Stomach (tissue), 9 donors: Measurements from ENCODE around the gene PTGFR. TPM values are rescaled to one million over a fixed set of nuclear protein-coding genes. Genes with fewer than 3 reads are reported as not detected.

Experiments used
- DNase-seq, 2 donors: peaks; one replicate each; pipeline versions ENCODE4 v3.0.0 to v3.0.0-alpha.2; 2013 to 2019
- H3K27ac ChIP-seq, 5 donors: fragments of 200-600 bp in 4 of 5; sonication (generic) in 4 of 5; one replicate each; pipeline ENCODE4 v1.5.1; 2013 to 2019; ENCODE audit warnings: mild to moderate bottlenecking in 1 of 5, moderate library complexity in 1 of 5
- H3K27me3 ChIP-seq, 3 donors: fragments of 200-600 bp; sonication (generic); one replicate each; pipeline ENCODE4 v1.5.1; 2017 to 2019; ENCODE audit warnings: mixed run types in 1 of 3
- H3K36me3 ChIP-seq, 4 donors: fragments of 200-600 bp; sonication (generic); 1 replicate in 3 of 4; 2 replicates in 1 of 4; pipeline ENCODE4 v1.5.1; 2016 to 2019
- H3K4me1 ChIP-seq, 4 donors: fragments of 200-600 bp; sonication (generic); one replicate each; pipeline ENCODE4 v1.5.1; 2016 to 2019
- H3K4me3 ChIP-seq, 4 donors: fragments of 200-600 bp; sonication (generic) in 3 of 4; one replicate each; pipeline ENCODE4 v1.5.1; 2016 to 2019; ENCODE audit warnings: mild to moderate bottlenecking in 1 of 4
- H3K9me3 ChIP-seq, 4 donors: fragments of 200-600 bp; sonication (generic); one replicate each; pipeline ENCODE4 v1.5.1; 2016 to 2019
- EP300 ChIP-seq: sonication (generic); formaldehyde crosslinking; IDR thresholded peaks from one replicate; pipeline ENCODE4 v1.6.1; 2017; ENCODE audit warnings: antibody characterized with exemption
- POLR2A ChIP-seq, 4 donors: fragments of 450-650 bp; IDR thresholded peaks; one replicate each; pipeline ENCODE4 v1.6.1; 2016; ENCODE audit warnings: antibody characterized with exemption in 4 of 4, control low read depth in 2 of 4, mild to moderate bottlenecking in 1 of 4, moderate library complexity in 1 of 4
- POLR2AphosphoS5 ChIP-seq, 3 donors: sonication (generic); formaldehyde crosslinking; IDR thresholded peaks; one replicate each; pipeline ENCODE4 v1.6.1; 2016; ENCODE audit warnings: antibody characterized with exemption in 3 of 3
- WGBS, 5 donors: extraction: QIAGEN DNeasy Blood & Tissue Kit in 3 of 5; methylation state at CpG; one replicate each; pipeline versions ENCODE4 v1.1.5 to v1.1.7; 2013 to 2018; 5-methylcytosine and 5-hydroxymethylcytosine counted together
- intact Hi-C: fragments of 100-400 bp; cut with DNase I; formaldehyde crosslinking; loops from one replicate; pipeline ENCODE4 v1.15.1; 2023; ENCODE audit warnings: low total_unique reads
- polyA plus RNA-seq, 3 donors: library from polyadenylated mRNA; stranded (reverse); fragments of 200-250 nt; gene quantifications; one replicate each; pipeline ENCODE4 v1.2.3, GENCODE V29; 2013
- total RNA-seq, 5 donors: library from RNA; depleted of rRNA; stranded (reverse); fragments of >200 nt; gene quantifications; one replicate each; pipeline versions ENCODE4 v1.1.0 to v1.2.3, GENCODE V29; 2014 to 2016
- TF ChIP-seq, protein P1 (sequence below), 7 experiments: fragments of 450-650 bp in 4 of 7; fragments of 200-600 bp in 3 of 7; sonication (generic) in 3 of 7; IDR thresholded peaks; one replicate each; pipeline ENCODE4 v1.5.1; 2016 to 2019; ENCODE audit warnings: antibody characterized with exemption in 7 of 7, control low read depth in 2 of 7, mild to moderate bottlenecking in 1 of 7
- donor health status: healthy with polysubstance abuse.
- donor health status: Bipolar disorder and iron deficiency.
- donor health status: healthy.

Gene PTGFR
- total and polyA plus RNA-seq, 8 donors, result under 0.01 to 3.3 (median 0.98) TPM

DNA sequence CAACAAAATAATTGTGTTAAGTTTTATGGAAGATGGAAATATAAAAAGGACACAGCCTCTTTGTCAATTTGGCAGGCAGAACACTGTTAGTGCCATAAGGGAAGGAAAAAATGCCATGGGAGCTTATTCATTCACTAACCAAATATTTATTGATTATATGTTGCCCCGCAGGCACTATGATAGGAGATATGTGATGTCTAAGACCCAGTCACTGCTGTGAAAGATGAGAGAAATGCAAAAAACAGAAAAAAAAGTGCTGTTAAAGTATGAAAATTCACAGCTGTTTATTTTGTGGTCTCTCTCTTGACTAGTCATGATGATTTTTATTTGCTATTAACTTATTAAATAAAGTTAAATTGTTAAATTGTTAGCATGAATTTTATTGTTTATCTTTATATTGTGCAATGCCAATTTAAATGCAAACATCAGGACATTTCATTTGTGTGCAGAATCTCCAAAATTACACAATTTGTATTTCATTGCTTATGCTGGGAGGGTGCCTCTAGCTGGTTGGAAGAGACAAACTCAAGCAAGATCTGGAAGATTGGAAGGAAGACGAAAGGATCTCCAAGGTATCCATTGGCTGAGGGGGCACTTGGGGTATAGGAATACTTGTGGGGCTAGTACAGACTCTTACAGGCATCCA, 17.8 kb upstream of the PTGFR start:
- no peaks in the 10 kb centered on the region for H3K9me3 ChIP-seq
- H3K4me3 ChIP-seq, result no peak overlapping the region
- H3K4me1 ChIP-seq, result peaks cover 0 to 10% (median 4%) of the 10 kb centered on the region in 4 donors
- H3K27me3 ChIP-seq, result no peaks in the 10 kb centered on the region
- H3K27ac ChIP-seq, result no peak overlapping the region
- intact Hi-C loops, result no loop called here
- H3K36me3 ChIP-seq, result no peaks in the 10 kb centered on the region
- TF ChIP-seq, protein P1, sequence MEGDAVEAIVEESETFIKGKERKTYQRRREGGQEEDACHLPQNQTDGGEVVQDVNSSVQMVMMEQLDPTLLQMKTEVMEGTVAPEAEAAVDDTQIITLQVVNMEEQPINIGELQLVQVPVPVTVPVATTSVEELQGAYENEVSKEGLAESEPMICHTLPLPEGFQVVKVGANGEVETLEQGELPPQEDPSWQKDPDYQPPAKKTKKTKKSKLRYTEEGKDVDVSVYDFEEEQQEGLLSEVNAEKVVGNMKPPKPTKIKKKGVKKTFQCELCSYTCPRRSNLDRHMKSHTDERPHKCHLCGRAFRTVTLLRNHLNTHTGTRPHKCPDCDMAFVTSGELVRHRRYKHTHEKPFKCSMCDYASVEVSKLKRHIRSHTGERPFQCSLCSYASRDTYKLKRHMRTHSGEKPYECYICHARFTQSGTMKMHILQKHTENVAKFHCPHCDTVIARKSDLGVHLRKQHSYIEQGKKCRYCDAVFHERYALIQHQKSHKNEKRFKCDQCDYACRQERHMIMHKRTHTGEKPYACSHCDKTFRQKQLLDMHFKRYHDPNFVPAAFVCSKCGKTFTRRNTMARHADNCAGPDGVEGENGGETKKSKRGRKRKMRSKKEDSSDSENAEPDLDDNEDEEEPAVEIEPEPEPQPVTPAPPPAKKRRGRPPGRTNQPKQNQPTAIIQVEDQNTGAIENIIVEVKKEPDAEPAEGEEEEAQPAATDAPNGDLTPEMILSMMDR (IDR thresholded peaks at IDR 0.05), result no peak
- TF ChIP-seq POLR2A (IDR thresholded peaks at IDR 0.05), result no peak
- WGBS, 5 donors, result 44 to 63% (median 59%) methylated on average over 2 of the region's 2 CpGs
- no peak for DNase-seq

DNA sequence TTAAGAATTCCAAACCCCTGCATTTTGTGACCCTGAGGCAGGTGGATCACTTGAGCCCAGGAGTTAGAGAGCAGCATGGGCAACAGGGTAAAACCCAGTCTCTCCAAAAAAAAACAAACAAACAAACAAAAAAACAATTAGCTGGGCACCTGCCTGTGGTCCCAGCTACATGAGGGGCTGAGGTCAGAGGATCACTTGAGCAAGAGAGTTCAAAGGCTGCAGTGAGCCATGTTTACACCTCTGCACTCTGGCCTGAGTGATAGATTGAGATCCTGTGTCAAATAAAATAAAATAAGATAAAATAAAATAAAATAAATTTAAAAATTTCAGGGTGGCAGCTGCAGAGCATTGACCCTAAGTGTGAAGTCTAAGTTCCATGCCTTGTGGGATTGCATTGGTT, 16.7 kb upstream of the PTGFR start:
- H3K27ac ChIP-seq, result no peak overlapping the region
- H3K9me3 ChIP-seq, result no peaks in the 10 kb centered on the region
- no peak for TF ChIP-seq POLR2AphosphoS5 (IDR thresholded peaks at IDR 0.05)
- no peak for TF ChIP-seq EP300
- TF ChIP-seq, protein P1 (IDR thresholded peaks at IDR 0.05), result no peak
- no peak for TF ChIP-seq POLR2A (IDR thresholded peaks at IDR 0.05)
- H3K4me3 ChIP-seq, result no peak overlapping the region
- no peak for DNase-seq
- no peaks in the 10 kb centered on the region for H3K36me3 ChIP-seq
- peaks cover 0 to 10% (median 4%) of the 10 kb centered on the region in 4 donors for H3K4me1 ChIP-seq
- intact Hi-C loops, result no loop called here
- no peaks in the 10 kb centered on the region for H3K27me3 ChIP-seq

DNA sequence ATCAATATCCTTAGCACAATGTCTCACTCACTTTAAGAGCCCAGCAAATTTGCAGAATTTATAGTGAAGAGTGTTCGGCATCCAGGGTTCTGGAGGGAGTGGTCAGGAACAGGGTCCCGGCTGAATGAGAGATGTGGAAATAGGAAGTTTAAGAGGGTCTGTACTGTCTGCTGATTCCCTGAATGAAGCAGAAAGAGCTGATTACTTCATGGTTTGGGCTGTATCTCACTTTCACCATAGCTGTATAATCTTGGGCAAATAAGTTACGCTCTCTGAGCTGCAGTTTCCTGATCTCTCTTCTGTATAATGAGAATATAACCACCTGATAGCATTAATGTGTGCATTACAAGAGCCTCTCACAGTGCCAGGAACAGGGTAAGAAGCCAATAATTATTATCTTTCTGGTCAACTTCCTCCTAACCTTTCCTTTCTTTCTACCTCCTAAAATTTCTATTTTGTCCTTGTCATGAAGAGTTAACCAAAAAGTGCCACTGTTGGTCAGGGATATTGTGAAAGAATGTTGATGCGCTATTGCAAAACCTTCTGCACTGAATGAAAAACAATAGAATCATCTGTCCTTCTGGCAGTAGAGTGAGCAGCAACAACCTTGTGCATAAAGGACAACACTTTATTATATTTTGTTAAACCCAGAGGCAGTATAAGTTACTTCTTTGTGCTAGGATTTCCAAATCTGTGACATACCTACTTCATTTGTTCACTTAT, 14.7 kb upstream of the PTGFR start:
- 31 to 53% (median 49%) methylated on average over 4 of the region's 4 CpGs for WGBS, 5 donors
- no peak for TF ChIP-seq POLR2AphosphoS5 (IDR thresholded peaks at IDR 0.05)
- TF ChIP-seq EP300, result no peak
- no peak for TF ChIP-seq POLR2A (IDR thresholded peaks at IDR 0.05)
- TF ChIP-seq, protein P1 (IDR thresholded peaks at IDR 0.05), result no peak
- no peaks in the 10 kb centered on the region for H3K9me3 ChIP-seq
- H3K4me1 ChIP-seq, result peaks cover 0 to 10% (median 4%) of the 10 kb centered on the region in 4 donors
- no peaks in the 10 kb centered on the region for H3K27me3 ChIP-seq
- intact Hi-C loops, result no loop called here
- H3K36me3 ChIP-seq, result no peaks in the 10 kb centered on the region
- H3K27ac ChIP-seq, result no peak overlapping the region
- no peak overlapping the region for H3K4me3 ChIP-seq
- no peak for DNase-seq

DNA sequence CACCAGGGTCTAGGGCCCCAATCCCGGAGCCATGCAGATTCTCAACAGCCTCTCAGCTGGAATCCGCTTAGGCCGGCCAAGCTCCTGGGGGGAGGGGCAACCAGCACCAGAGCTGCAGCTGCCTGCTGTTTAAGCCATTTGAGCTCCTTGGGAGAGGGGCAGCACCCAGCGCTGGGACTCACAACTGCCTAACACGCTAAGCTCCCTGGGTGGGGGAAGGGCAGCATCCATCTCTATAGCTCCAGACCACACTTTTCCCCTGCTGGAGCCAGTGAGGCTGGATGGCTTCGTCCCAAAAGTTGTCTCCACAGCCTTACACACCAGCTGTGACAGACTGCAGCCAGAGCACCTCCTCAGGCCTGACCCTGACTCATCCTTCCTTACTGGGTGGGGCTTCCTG, 6.9 kb upstream of the PTGFR start:
- TF ChIP-seq, protein P1 (IDR thresholded peaks at IDR 0.05), result no peak
- TF ChIP-seq POLR2AphosphoS5 (IDR thresholded peaks at IDR 0.05) (no peak), POLR2A (IDR thresholded peaks at IDR 0.05) (no peak), EP300 (no peak)
- no peaks in the 10 kb centered on the region for H3K9me3 ChIP-seq
- H3K36me3 ChIP-seq, result no peaks in the 10 kb centered on the region
- no peak for DNase-seq
- no peak overlapping the region for H3K4me3 ChIP-seq
- intact Hi-C loops, result no loop called here
- no peaks in the 10 kb centered on the region for H3K4me1 ChIP-seq
- no peak overlapping the region for H3K27ac ChIP-seq
- 37 to 65% (median 43%) methylated on average over 6 of the region's 6 CpGs for WGBS, 5 donors
- H3K27me3 ChIP-seq, result peaks cover 0 to 10% (median 0%) of the 10 kb centered on the region in 3 donors
